HCT116 (cell line): Measurements from ENCODE around the gene PARP14.

ENCODE experiments used
- CTCF ChIP-seq, 3 experiments: fragments of 200-600 bp in 1 of 3; sonication (generic) in 1 of 3; IDR thresholded peaks in 2 of 3; conservative IDR thresholded peaks in 1 of 3; 2 replicates each; pipeline ENCODE4 v1.5.1; 2012 to 2017; ENCODE audit warnings: low read depth in 2 of 3, low read length in 2 of 3, antibody characterized with exemption in 1 of 3, borderline replicate concordance in 1 of 3, control low read depth in 1 of 3, mild to moderate bottlenecking in 1 of 3, mixed read lengths in 1 of 3, mixed run types in 1 of 3, moderate library complexity in 1 of 3; ENCODE audit not compliant: insufficient read depth in 1 of 3
- EZH2 ChIP-seq: fragments of 200-600 bp; sonication (generic); IDR thresholded peaks from 2 replicates; pipeline ENCODE4 v1.6.1; 2017; ENCODE audit warnings: antibody characterized with exemption, mixed run types
- POLR2A ChIP-seq: IDR thresholded peaks from 2 replicates; pipeline ENCODE4 v1.7.0; 2011; ENCODE audit warnings: borderline replicate concordance; ENCODE audit not compliant: insufficient read depth, insufficient read length; ENCODE audit errors: extremely low read depth

GRCh38 chr3:122640437-122640999 is 40.1 kb upstream of the PARP14 start:
- TF ChIP-seq POLR2A: no peak
- no peak for TF ChIP-seq CTCF (IDR thresholded peaks at IDR 0.05 in 2 of 3, conservative IDR thresholded peaks at IDR 0.05 in 1 of 3; ENCODE audit: borderline replicate concordance in 1 of 3, insufficient read depth in 1 of 3, low read depth in 2 of 3, low read length in 2 of 3)
- TF ChIP-seq EZH2: no peak
